HG02763 (cell line): ENCODE results near the gene KLHL1.
"Not testable (repeated sequence)": the region's sequence is repeated elsewhere in the genome, so short reads cannot be mapped to it uniquely, and the experiment has no call there.

Experiments
- ATAC-seq: cut with Tn5 transposase; IDR thresholded peaks from one replicate; pipeline ENCODE4 v1.9.1; 2021; ENCODE audit warnings: mild to moderate bottlenecking, moderate library complexity; ENCODE audit not compliant: unreplicated experiment

Gene KLHL1, protein sequence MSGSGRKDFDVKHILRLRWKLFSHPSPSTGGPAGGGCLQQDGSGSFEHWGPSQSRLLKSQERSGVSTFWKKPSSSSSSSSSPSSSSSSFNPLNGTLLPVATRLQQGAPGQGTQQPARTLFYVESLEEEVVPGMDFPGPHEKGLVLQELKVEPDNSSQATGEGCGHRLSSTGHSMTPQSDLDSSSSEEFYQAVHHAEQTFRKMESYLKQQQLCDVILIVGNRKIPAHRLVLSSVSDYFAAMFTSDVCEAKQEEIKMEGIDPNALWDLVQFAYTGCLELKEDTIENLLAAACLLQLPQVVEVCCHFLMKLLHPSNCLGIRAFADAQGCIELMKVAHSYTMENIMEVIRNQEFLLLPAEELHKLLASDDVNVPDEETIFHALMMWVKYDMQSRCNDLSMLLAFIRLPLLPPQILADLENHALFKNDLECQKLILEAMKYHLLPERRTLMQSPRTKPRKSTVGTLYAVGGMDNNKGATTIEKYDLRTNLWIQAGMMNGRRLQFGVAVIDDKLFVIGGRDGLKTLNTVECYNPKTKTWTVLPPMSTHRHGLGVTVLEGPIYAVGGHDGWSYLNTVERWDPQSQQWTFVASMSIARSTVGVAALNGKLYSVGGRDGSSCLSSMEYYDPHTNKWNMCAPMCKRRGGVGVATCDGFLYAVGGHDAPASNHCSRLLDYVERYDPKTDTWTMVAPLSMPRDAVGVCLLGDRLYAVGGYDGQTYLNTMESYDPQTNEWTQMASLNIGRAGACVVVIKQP

DNA sequence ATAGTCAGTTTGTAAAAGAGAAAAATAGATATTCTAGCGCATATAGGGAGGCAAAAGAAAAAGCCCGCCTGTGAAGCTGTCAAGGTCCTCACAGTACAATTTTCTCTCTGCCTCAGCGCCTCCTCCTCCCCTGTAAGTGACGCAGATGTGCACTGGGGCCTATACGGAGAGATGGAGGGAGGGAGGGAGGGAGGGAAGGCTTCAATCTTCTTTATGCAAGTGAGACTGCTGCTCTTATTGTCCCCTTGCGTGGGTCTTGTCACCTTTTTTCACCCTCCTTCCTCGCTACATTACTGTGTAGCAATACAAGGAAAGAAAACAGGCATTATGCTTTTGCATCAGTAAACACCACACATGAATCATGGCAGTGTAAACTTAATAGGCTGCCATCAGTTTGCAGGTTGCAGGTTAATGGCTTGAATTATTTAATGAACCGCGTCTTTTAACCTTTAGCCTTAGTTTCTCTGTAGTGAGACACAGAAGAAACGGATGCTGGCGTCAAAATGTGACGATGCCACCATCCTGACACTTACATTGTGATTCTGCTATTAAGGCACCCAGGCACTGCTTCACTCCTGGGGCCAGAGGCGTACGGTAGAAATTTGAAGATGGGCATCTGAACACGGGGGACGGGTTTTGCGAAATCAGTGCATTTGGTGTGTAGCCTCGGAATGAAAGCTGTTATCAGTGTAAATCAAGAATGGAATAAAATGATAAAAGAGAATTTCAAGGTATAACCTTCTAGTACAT is at the start of gene KLHL1:
KLHL1 (minus strand) TSS at position 97 of the 750 bp plus-strand sequence. CDS start 753 bp downstream, outside the sequence.
- no peak for ATAC-seq

DNA sequence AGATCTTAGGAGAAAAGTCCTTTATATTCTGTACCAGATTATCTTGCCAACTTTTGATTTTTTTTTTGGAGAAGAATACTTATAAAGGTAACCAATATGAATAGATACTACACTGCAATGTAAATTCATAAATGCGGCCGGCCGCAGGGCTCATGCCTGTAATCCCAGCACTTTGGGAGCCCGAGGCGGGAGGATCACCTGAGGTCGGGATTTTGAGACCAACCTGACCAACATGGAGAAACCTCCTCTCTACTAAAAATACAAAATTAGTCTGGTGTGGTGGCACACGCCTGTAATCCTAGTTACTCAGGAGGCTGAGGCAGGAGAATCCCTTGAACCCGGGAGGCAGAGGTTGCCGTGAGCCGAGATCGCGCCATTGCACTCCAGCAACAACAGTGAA is 34.4 kb upstream of the KLHL1 start:
- ATAC-seq, result not testable (repeated sequence)

DNA sequence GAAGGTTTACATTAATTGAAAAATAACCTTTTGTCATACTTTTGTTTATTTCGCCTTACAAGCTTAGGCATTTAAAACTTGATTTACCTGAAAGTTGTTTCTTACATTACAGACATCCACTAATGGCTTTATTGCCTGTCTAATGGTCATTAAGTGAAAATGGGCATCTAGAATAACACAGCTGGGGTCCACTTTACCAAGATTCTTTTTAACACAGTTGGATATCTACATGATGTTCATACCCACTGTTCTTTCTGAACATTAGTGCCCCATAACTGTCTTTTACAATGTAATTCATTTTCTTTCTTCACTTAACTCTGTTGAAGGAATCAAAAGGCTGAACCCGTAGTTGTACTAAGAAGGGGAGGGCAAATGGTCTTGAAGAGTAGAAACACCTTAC is 19.8 kb upstream of the KLHL1 start:
- no peak for ATAC-seq

DNA sequence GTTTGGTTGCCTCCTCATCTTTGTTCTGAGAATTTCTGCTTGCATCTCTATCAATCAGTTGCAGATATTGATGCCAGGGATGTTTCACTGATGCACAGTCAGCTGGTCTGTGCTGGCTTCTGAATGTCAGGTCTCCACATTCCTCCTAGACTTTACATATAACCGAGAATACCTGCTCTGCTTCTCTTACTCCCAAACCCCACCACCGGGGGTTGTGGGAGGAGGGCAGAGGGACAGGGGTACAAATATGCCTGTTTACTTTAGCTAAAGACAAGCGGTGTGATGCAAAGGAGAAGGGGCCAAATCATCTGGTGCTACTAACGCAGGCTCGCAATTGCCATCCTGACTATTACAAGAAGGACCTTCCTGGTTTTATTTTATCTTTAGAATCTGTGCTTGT is 17.4 kb upstream of the KLHL1 start:
- no peak for ATAC-seq

GRCh38 chr13:70117338-70117905 is 9.2 kb upstream of the KLHL1 start:
- no peak for ATAC-seq

- no peak for ATAC-seq
These were observed 562 bp downstream of the KLHL1 start, which contains the start of gene ATXN8OS for GRCh38 chr13:70107498-70108281. Gene ATXN8OS (plus strand): TSS chr13:70107826.

DNA sequence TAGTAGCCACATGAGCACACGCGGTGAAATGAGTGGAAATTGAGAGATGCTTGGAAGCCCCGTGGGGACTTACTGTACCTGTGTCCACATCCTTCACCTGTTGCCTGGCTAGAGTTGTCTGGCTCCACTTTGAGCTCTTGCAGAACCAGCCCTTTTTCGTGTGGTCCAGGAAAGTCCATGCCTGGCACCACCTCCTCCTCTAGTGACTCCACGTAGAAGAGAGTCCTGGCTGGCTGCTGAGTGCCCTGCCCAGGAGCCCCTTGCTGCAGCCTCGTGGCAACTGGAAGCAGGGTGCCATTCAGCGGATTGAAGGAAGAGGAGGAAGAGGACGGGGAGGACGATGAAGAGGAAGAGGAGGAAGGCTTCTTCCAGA is 1.1 kb downstream of the KLHL1 start:
- ATAC-seq, result no peak

GRCh38 chr13:70104481-70104880 is 3.8 kb downstream of the KLHL1 start:
- no peak for ATAC-seq

DNA sequence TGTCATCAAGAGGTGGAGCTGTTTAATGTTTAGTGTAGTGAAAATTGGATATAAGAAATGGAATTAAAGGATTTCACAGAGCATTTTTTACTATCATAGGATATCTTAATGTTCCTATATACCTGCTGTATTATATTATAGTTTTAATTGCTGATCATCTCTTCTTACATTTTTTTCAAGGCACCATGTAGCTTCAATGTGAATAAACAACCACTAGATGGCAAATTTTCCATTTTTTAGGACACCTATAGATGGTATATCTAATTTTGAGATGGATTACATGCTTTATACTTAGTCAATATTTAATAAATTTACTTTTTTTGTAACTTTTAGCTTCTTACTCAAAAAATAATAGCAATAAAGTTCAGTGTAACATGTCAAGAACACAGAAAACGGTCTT is 9.6 kb downstream of the KLHL1 start:
- ATAC-seq, result no peak

DNA sequence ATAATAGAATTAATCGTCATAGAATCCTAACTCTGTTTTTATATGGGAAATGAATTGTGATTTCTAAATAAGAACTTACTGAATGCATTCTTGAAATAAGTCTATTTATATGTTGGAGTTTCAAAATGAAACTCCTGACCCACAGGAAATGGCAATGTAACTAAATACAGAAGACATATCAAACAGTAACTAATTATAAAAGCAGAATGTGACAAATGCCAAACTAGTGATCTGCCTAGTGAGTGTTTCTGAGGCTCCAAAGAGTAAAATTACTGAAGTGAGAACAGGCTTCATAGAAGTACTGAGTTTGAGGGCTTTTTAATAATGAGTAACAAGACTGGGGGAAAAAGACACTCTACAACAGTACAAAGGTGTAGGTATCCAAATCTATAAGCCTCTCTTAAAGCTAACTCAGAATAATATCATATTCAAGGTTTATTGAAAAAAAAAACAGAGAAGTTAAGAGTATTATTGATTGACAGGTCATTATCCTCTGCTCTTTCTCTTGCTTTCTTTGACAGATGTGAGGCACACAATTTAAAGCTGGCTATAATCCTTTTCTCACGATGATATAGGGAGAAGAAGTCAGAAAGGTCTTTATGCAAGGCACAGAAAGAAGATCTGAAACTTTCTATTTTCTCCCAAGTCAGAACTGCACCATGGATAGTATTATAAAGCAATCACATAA is 18.1 kb downstream of the KLHL1 start:
- peak; percentile 38 for ATAC-seq

DNA sequence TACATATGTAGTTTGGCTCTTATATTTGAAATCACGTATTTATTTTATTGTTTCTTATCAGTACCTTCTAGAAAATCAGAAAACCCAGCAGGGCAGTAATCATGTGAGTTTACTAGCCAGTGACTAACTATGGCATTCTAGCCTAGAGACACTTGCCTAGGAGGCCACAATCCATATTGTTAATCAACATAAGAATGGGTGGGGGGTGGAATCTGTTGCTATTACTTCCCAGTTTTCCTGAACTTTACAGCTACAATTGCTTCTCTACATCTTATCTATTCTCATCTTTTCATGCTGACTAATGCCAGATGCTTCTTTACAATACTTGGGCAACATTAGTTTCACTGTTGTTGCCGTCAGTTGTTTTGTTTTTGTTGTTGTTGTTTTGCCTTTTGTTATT is 19.3 kb downstream of the KLHL1 start:
- ATAC-seq, result no peak

DNA sequence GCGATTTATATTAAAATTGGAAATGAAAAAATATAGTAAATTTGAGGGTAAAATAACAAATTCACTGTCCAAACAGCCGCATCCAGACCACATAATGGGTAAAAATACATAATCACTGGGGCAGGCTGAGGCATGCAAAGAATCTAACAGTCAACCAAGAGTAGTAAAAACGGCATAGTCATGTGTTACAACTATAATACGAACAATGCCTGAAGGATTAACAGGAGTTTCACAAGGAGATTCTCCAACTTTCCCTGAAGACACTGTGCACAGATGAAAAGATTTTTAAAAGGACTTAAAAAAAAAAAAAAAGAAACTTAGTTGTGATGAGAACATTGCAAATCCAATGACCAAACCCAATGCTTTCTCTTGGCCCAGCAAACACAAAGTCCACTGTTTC is 21.0 kb downstream of the KLHL1 start:
- no peak for ATAC-seq

- no peak for ATAC-seq
These were observed 28.2 kb downstream of the KLHL1 start for GRCh38 chr13:70080012-70080411.

DNA sequence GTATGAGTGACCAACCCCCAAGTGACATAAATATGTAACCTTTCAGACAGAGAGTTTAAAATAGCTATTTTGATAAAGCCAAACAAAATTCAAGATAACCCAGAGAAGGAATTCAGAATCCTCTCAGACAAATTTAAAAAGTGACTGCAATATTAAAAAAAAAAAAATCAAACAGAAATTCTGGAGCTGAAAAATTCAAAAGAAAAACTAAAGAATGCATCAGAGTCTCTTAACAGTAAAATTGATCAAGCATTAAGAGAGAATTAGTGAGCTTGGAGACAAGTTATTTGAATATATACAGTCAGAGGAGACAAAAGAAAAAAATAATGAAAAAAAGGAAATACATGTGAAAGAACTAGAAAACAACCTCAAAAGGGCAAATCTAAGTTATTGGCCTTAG is 53.7 kb downstream of the KLHL1 start:
- ATAC-seq, result no peak

GRCh38 chr13:70051531-70051930 is 56.7 kb downstream of the KLHL1 start:
- no peak for ATAC-seq

GRCh38 chr13:70043685-70044084 is 64.6 kb downstream of the KLHL1 start:
- peak; percentile 70 for ATAC-seq

DNA sequence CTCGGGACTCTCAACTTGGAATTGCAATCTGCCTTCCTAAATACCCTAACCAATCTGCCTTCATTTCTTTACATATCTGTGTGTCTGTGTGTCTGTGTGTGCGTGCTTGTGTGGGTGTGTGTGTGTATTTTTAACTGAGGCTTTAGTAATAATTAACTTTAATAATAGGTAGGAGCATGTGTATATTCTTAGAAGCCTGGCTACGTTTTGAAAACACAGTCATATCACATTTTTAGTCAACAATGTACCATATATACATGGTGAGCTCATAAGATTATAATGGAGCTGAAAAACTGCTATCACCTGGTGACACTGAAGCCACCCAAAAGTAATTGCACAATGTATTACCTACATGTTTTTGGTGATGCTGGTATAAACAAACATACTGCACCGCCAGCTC is 66.1 kb downstream of the KLHL1 start:
- no peak for ATAC-seq

DNA sequence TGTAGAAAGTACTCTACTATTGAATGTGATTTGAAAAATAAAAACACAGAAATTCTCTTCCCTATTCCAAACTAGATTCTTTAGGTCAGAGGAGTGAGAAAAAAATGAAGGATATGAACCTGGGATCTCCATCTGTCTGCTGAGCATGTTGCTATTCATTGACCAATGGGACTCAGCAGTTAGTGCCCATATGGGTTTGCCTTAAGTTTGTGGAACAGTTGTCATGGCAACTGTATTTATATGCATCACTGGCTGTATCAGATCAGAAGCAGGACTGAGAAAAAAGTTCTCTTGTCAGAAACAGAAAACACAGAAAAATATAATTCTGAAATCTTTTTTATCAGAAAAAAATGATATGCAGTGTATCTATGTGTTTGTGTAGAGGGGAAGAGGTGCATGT is 74.0 kb downstream of the KLHL1 start:
- ATAC-seq, result no peak

DNA sequence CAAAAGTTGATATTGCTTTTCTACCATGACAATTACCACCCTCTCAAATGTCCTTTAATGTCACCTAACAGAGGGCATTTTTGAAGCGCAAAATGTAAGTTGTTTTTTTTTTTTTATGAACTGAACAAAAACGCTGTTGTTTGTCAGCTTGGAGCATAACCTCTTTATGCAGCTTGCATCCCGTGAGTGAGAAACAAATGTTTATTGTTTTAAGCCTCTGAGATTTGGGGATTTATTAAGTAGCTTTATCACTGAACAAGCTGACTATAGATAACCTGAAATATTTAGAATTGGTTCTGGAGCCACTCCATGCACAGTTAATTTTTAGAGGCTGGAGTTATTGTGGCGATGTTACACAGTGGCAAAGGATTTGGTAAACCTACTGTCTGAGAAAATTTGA is 80.7 kb downstream of the KLHL1 start:
- no peak for ATAC-seq

DNA sequence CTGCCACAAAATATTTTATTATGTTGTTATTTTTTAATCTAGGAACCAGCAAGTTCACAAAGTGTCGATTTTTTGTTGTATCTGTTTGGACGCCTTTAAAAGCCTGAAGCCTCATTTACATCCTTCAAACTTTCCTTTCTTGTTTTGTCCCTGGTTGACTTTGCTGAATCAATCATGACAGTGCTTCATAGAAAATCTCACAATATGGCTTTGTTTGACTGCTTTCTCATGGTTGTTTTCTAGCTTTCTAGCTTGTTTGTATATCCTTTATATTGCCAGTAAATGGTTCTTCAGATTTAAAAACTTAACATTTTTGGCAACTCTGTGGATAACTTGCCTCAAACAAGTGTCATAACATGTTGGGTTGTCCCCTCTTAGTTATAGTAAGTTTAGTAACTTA is 84.7 kb downstream of the KLHL1 start:
- no peak for ATAC-seq
